Upper lobe of left lung (tissue), 4 donors: ENCODE measurements around the gene RAD51AP2.

Source experiments
- POLR2A ChIP-seq, 4 donors: fragments of 450-650 bp; IDR thresholded peaks; one replicate each; pipeline ENCODE4 v1.5.1; 2016 to 2017; ENCODE audit warnings: antibody characterized with exemption in 4 of 4, mild to moderate bottlenecking in 2 of 4
- POLR2AphosphoS5 ChIP-seq, 2 donors: sonication (generic); formaldehyde crosslinking; IDR thresholded peaks; one replicate each; pipeline ENCODE4 v1.5.1; 2017; ENCODE audit warnings: antibody characterized with exemption in 2 of 2
- TF ChIP-seq, protein P1 (sequence below), 6 experiments: fragments of 450-650 bp in 4 of 6; fragments of 200-600 bp in 2 of 6; sonication (generic) in 2 of 6; IDR thresholded peaks; one replicate each; pipeline ENCODE4 v1.5.1; 2016 to 2019; ENCODE audit warnings: antibody characterized with exemption in 6 of 6

DNA sequence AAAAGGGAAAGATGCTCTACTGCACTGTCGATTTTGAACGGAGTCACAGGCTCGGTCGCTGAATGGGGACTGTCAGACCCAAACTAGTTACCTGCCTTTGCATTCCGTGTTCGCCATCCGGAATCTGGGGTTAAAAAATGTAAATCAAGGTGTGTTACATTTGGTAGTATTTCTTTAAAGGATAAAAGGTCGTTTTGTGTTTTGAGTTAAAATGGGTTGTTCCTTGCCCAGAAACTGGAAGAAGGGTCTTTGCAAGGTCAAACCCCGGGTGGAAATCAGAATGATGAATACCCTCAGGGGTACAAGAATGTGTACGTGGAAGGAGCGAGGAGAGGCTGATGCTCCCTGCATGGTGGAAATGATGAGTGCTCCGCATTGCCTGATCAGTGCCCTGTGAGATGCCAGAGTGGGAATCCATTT is 23.3 kb upstream of the RAD51AP2 start:
- TF ChIP-seq, protein P1, sequence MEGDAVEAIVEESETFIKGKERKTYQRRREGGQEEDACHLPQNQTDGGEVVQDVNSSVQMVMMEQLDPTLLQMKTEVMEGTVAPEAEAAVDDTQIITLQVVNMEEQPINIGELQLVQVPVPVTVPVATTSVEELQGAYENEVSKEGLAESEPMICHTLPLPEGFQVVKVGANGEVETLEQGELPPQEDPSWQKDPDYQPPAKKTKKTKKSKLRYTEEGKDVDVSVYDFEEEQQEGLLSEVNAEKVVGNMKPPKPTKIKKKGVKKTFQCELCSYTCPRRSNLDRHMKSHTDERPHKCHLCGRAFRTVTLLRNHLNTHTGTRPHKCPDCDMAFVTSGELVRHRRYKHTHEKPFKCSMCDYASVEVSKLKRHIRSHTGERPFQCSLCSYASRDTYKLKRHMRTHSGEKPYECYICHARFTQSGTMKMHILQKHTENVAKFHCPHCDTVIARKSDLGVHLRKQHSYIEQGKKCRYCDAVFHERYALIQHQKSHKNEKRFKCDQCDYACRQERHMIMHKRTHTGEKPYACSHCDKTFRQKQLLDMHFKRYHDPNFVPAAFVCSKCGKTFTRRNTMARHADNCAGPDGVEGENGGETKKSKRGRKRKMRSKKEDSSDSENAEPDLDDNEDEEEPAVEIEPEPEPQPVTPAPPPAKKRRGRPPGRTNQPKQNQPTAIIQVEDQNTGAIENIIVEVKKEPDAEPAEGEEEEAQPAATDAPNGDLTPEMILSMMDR (IDR thresholded peaks at IDR 0.05): no peak
- TF ChIP-seq POLR2A (IDR thresholded peaks at IDR 0.05): no peak
- no peak for TF ChIP-seq POLR2AphosphoS5 (IDR thresholded peaks at IDR 0.05)
